Measurements from ENCODE around the gene NLGN1. TPM values are rescaled to one million over a fixed set of nuclear protein-coding genes. Genes with fewer than 3 reads are reported as not detected.

Gene NLGN1
- total and polyA plus RNA-seq, 2 of the 8 experiments (the other 6 are each of a cell fraction or from before 2014, with no cell fraction given), result 7.8 to 14.8 TPM

- no peak for TF ChIP-seq PHF8 (conservative IDR thresholded peaks at IDR 0.05; ENCODE audit: low read depth, low read length)
- TF ChIP-seq BACH1 (IDR thresholded peaks at IDR 0.05; ENCODE audit: low read length), result no peak
- no peak for TF ChIP-seq CEBPB (IDR thresholded peaks at IDR 0.05; ENCODE audit: low read depth, low read length)
- no peak for TF ChIP-seq FOSL1 (IDR thresholded peaks at IDR 0.05; ENCODE audit: insufficient read depth, low read depth, low read length)
- no peak for TF ChIP-seq SUZ12 (IDR thresholded peaks at IDR 0.05; ENCODE audit: low read length)
- no peak for TF ChIP-seq E2F6 (IDR thresholded peaks at IDR 0.05)
- no peak for TF ChIP-seq CTBP2 (IDR thresholded peaks at IDR 0.05; ENCODE audit: borderline replicate concordance, insufficient read depth, insufficient read length, low read length)
- Histone ChIP-seq H3K9ac (replicated peaks in 1 of 4; ENCODE audit: extremely low read depth in 1 of 4, low read depth in 3 of 4, low read length in 3 of 4) (no peak overlapping the region), H4K91ac (replicated peaks; ENCODE audit: insufficient read length, low read length) (no peak overlapping the region), H2BK5ac (ENCODE audit: low read depth, low read length) (no peak overlapping the region), H2BK20ac (ENCODE audit: low read length) (no peak overlapping the region), H3K23me2 (ENCODE audit: low read depth, low read length) (no peaks in the 10 kb centered on the region), H3K36me3 (ENCODE audit: control insufficient read depth in 2 of 4, insufficient read depth in 4 of 4, low read length in 3 of 4) (no peaks in the 10 kb centered on the region), H3K4me1 (replicated peaks in 1 of 4; ENCODE audit: control insufficient read depth in 3 of 4, insufficient read depth in 4 of 4, low read length in 3 of 4) (no peaks in the 10 kb centered on the region), H2BK120ac (replicated peaks; ENCODE audit: low read depth, low read length) (no peak overlapping the region), H3K4me3 (ENCODE audit: extremely low read depth in 1 of 4, insufficient read depth in 2 of 4, low read depth in 3 of 4, low read length in 4 of 4) (no peak overlapping the region), H4K8ac (ENCODE audit: extremely low read depth, insufficient read depth, low read length) (no peak overlapping the region), H2AFZ (ENCODE audit: low read length) (no peak overlapping the region), H3K4ac (replicated peaks; ENCODE audit: insufficient read length, low read depth, low read length) (no peak overlapping the region), H3K23ac (ENCODE audit: insufficient read length) (no peak overlapping the region), H3K9me3 (ENCODE audit: insufficient read depth in 2 of 2, low read depth in 1 of 2, low read length in 1 of 2) (no peaks in the 10 kb centered on the region), H2AK5ac (ENCODE audit: low read depth, low read length) (no peak overlapping the region), H3K56ac (replicated peaks; ENCODE audit: insufficient read length, low read depth, low read length) (no peak overlapping the region), H4K5ac (ENCODE audit: insufficient read length, low read depth, low read length) (no peak overlapping the region), H4K20me1 (replicated peaks in 1 of 2; ENCODE audit: control insufficient read depth in 1 of 2, insufficient read depth in 2 of 2, low read length in 2 of 2) (no peaks in the 10 kb centered on the region), H3K79me1 (ENCODE audit: low read depth, low read length) (no peaks in the 10 kb centered on the region), H3K4me2 (ENCODE audit: insufficient read depth in 1 of 2, low read depth in 2 of 2, low read length in 2 of 2) (no peak overlapping the region), H3K14ac (ENCODE audit: insufficient read length) (no peak overlapping the region), H3K27ac (ENCODE audit: low read depth, low read length) (no peak overlapping the region), H2BK15ac (ENCODE audit: low read length) (no peak overlapping the region), H3K79me2 (ENCODE audit: control insufficient read depth in 1 of 2, insufficient read depth in 2 of 2, low read length in 2 of 2) (no peaks in the 10 kb centered on the region), H3K27me3 (replicated peaks in 1 of 4; ENCODE audit: control insufficient read depth in 3 of 4, extremely low read depth in 1 of 4, insufficient read depth in 3 of 4, low read length in 3 of 4) (no peaks in the 10 kb centered on the region), H3K18ac (ENCODE audit: extremely low read depth, low read length) (no peak overlapping the region), H2BK12ac (ENCODE audit: low read depth, low read length) (no peak overlapping the region)
- DNase-seq (ENCODE audit: low read depth in 1 of 2, low spot score in 2 of 2), result no peak
- 93% methylated on average over 2 of the region's 2 CpGs; no CpG with 5 or more reads in 1 of the 2 experiments for WGBS, 2 experiments (ENCODE audit: extremely low coverage in 1 of 2, insufficient coverage in 1 of 2, insufficient read length in 1 of 2, insufficient replicate concordance in 2 of 2, low coverage in 1 of 2, low lambda C conversion rate in 2 of 2, missing lambda C conversion rate in 1 of 2)
- ChIA-PET CTCF (ENCODE audit: partially characterized antibody) (no interaction called here), POLR2A (ENCODE audit: partially characterized antibody) (interaction anchor here (1.0 kb wide), 1 partner anchor 14 kb away, joined by 3 read pairs; no protein-coding TSS in a partner anchor)
- no peak for FAIRE-seq
These were observed 33.0 kb downstream of the NLGN1 start for GRCh38 chr3:173430576-173430975.
